ENCODE measurements around the gene PRKAG2.

GRCh38 chr7:151675196-151675920, 201.6 kb downstream of the PRKAG2 start:
- TF ChIP-seq EGR1 (IDR thresholded peaks at IDR 0.05; ENCODE audit: low read depth in 2 of 2) (no peak), MAX (IDR thresholded peaks at IDR 0.05) (no peak), CTCF (IDR thresholded peaks at IDR 0.05; ENCODE audit: low read depth, low read length, missing input control) (no peak), TAF1 (conservative IDR thresholded peaks at IDR 0.05) (no peak), JUND (IDR thresholded peaks at IDR 0.05) (no peak), YY1 (IDR thresholded peaks at IDR 0.05) (no peak), RAD21 (IDR thresholded peaks at IDR 0.05) (no peak), SP1 (IDR thresholded peaks at IDR 0.05) (no peak), RXRA (IDR thresholded peaks at IDR 0.05) (no peak)
